ENCODE data around the gene TMEM126B.
"Not testable (repeated sequence)": the region's sequence is repeated elsewhere in the genome, so short reads cannot be mapped to it uniquely, and the experiment has no call there.

DNA sequence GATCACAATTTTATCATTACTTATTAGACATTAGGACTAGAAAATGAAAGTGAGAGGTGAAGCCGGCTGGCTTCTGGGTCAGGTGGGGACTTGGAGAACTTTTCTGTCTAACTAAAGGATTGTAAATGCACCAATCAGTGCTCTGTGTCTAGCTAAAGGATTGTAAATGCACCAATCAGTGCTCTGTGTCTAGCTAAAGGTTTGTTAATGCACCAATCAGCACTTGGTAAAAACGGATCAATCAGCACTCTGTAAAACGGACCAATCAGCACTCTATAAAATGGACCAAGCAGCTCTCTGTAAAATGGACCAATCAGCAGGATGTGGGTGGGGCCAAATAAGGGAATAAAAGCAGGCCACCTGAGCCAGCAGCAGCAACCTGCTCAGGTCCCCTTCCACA is 22.2 kb upstream of the TMEM126B start:
- not testable (repeated sequence) for TF ChIP-seq TEAD4 (CRISPR knock-in tag; IDR thresholded peaks at IDR 0.05)
- TF ChIP-seq, protein P1, sequence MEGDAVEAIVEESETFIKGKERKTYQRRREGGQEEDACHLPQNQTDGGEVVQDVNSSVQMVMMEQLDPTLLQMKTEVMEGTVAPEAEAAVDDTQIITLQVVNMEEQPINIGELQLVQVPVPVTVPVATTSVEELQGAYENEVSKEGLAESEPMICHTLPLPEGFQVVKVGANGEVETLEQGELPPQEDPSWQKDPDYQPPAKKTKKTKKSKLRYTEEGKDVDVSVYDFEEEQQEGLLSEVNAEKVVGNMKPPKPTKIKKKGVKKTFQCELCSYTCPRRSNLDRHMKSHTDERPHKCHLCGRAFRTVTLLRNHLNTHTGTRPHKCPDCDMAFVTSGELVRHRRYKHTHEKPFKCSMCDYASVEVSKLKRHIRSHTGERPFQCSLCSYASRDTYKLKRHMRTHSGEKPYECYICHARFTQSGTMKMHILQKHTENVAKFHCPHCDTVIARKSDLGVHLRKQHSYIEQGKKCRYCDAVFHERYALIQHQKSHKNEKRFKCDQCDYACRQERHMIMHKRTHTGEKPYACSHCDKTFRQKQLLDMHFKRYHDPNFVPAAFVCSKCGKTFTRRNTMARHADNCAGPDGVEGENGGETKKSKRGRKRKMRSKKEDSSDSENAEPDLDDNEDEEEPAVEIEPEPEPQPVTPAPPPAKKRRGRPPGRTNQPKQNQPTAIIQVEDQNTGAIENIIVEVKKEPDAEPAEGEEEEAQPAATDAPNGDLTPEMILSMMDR (IDR thresholded peaks at IDR 0.05), result not testable (repeated sequence)
